ENCODE results near the gene ITGBL1.

- TF ChIP-seq, protein P1, sequence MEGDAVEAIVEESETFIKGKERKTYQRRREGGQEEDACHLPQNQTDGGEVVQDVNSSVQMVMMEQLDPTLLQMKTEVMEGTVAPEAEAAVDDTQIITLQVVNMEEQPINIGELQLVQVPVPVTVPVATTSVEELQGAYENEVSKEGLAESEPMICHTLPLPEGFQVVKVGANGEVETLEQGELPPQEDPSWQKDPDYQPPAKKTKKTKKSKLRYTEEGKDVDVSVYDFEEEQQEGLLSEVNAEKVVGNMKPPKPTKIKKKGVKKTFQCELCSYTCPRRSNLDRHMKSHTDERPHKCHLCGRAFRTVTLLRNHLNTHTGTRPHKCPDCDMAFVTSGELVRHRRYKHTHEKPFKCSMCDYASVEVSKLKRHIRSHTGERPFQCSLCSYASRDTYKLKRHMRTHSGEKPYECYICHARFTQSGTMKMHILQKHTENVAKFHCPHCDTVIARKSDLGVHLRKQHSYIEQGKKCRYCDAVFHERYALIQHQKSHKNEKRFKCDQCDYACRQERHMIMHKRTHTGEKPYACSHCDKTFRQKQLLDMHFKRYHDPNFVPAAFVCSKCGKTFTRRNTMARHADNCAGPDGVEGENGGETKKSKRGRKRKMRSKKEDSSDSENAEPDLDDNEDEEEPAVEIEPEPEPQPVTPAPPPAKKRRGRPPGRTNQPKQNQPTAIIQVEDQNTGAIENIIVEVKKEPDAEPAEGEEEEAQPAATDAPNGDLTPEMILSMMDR (IDR thresholded peaks at IDR 0.05; ENCODE audit: low read length) = no peak
- TF ChIP-seq EZH2 (optimal IDR thresholded peaks at IDR 0.05; ENCODE audit: low read depth, low read length) = no peak
Measured at GRCh38 chr13:101584331-101584730, 131.9 kb downstream of the ITGBL1 start.

Data from MM.1S (cell line).